WERI-Rb-1 (cell line): ENCODE measurements around the gene MYO18B.

ENCODE experiments used
- DNase-seq: peaks from one replicate; pipeline ENCODE4 v3.0.0-alpha.2; 2020
- H3K27ac ChIP-seq: fragments of 250-450 bp; sonication (Bioruptor Pico); 2 replicates; pipeline ENCODE4 v1.5.1; 2020; ENCODE audit warnings: mild to moderate bottlenecking, moderate library complexity
- H3K27me3 ChIP-seq: fragments of 250-450 bp; sonication (Bioruptor Pico); 2 replicates; pipeline ENCODE4 v1.5.1; 2021; ENCODE audit warnings: mild to moderate bottlenecking, low read depth, moderate library complexity; ENCODE audit not compliant: insufficient read depth, severe bottlenecking
- H3K36me3 ChIP-seq: fragments of 250-450 bp; sonication (Bioruptor Pico); 2 replicates; pipeline ENCODE4 v1.5.1; 2020; ENCODE audit warnings: mild to moderate bottlenecking, moderate library complexity
- H3K4me3 ChIP-seq: 2 replicates; pipeline ENCODE4 v1.5.1; 2011; ENCODE audit warnings: low read depth, mild to moderate bottlenecking, control low read depth, low read length
- H3K9me3 ChIP-seq: fragments of 250-450 bp; sonication (Bioruptor Pico); 2 replicates; pipeline ENCODE4 v1.5.1; 2021; ENCODE audit warnings: mild to moderate bottlenecking, moderate library complexity; ENCODE audit not compliant: severe bottlenecking
- CTCF ChIP-seq: IDR thresholded peaks from 2 replicates; pipeline ENCODE4 v1.5.1; 2011; ENCODE audit warnings: low read depth, mild to moderate bottlenecking, control low read depth, inconsistent platforms, low read length

MYO18B gene

GRCh38 chr22:25849522-25849921 is 107.5 kb downstream of the MYO18B start:
- no peak for DNase-seq
- no peak overlapping the region for H3K27ac ChIP-seq
- no peaks in the 10 kb centered on the region for H3K9me3 ChIP-seq
- H3K27me3 ChIP-seq, result no peaks in the 10 kb centered on the region
- no peaks in the 10 kb centered on the region for H3K36me3 ChIP-seq
- H3K4me3 ChIP-seq, result no peak overlapping the region
- TF ChIP-seq CTCF, result no peak

- no peak overlapping the region for H3K4me3 ChIP-seq
- H3K27ac ChIP-seq, result no peak overlapping the region
- H3K27me3 ChIP-seq, result no peaks in the 10 kb centered on the region
- no peaks in the 10 kb centered on the region for H3K9me3 ChIP-seq
- TF ChIP-seq CTCF, result no peak
- H3K36me3 ChIP-seq, result no peaks in the 10 kb centered on the region
- DNase-seq, result no peak
Measured at GRCh38 chr22:25852223-25852622, 110.2 kb downstream of the MYO18B start.

- Histone ChIP-seq H3K9me3 (no peaks in the 10 kb centered on the region), H3K27ac (no peak overlapping the region), H3K27me3 (no peaks in the 10 kb centered on the region), H3K36me3 (no peaks in the 10 kb centered on the region), H3K4me3 (no peak overlapping the region)
- no peak for TF ChIP-seq CTCF
- no peak for DNase-seq
Measured at GRCh38 chr22:25853078-25853477, 111.1 kb downstream of the MYO18B start.

GRCh38 chr22:25853501-25854284 is 111.7 kb downstream of the MYO18B start:
- Histone ChIP-seq H3K4me3 (no peak overlapping the region), H3K27me3 (no peaks in the 10 kb centered on the region), H3K27ac (no peak overlapping the region), H3K36me3 (no peaks in the 10 kb centered on the region), H3K9me3 (no peaks in the 10 kb centered on the region)
- DNase-seq, result no peak
- peak; percentile 70 for TF ChIP-seq CTCF

GRCh38 chr22:25869771-25870170 is 127.8 kb downstream of the MYO18B start:
- no peak for DNase-seq
- no peak for TF ChIP-seq CTCF
- Histone ChIP-seq H3K27ac (no peak overlapping the region), H3K4me3 (no peak overlapping the region), H3K27me3 (no peaks in the 10 kb centered on the region), H3K36me3 (no peaks in the 10 kb centered on the region), H3K9me3 (no peaks in the 10 kb centered on the region)

GRCh38 chr22:25874327-25874726 is 132.3 kb downstream of the MYO18B start:
- Histone ChIP-seq H3K27ac (no peak overlapping the region), H3K36me3 (no peaks in the 10 kb centered on the region), H3K9me3 (no peaks in the 10 kb centered on the region), H3K27me3 (no peaks in the 10 kb centered on the region), H3K4me3 (no peak overlapping the region)
- no peak for DNase-seq
- no peak for TF ChIP-seq CTCF
